ENCODE measurements around the gene POLRMT. TPM values are rescaled to one million over a fixed set of nuclear protein-coding genes. Genes with fewer than 3 reads are reported as not detected.
"Not testable (repeated sequence)": the region's sequence is repeated elsewhere in the genome, so short reads cannot be mapped to it uniquely, and the experiment has no call there.

POLRMT gene
- total RNA-seq, 2 donors from 2014 or later = 34.7 to 106 TPM

DNA sequence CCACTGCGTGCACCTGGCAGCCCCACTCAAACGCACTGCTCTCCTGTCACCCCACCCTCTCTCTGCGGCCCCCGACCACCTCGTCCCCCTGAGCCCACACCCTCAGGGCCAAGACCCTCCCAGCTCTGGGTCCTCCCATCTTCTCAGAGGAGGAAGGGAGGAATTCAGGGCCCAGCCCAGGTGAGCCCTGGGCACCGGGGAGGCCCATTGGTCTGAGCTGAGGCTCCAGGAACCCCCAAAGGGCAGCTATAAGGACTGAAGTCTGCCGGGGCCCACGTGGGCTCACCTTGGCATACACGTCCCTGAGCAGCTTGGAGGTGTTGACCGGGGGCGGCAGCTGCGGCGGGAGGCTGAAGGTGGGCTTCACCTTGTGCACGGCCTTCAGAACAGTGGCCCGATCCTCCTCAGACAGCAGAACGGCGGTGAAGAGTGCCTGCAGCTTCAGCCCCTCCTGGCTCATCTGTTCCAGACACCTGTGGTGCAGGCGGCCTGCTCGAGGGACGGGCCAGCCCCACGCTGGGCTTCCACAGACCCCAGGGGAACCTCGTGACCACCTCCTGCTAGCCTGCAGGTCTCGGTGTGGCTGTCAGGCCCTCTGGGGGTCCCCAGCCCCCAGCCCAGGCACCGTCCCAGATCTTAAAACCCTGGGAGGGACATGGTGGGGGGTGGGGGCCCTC, 8.8 kb downstream of the POLRMT start:
- intact Hi-C loops (cut with DNase I) = no loop called here
- DNase-seq (ENCODE audit: low spot score) = no peak
- Histone ChIP-seq H3K4me3 (no peak overlapping the region), H3K27ac (peak overlapping the region in 1 of 2 donors; percentile 3), H3K4me1 (replicated peaks) (no peaks in the 10 kb centered on the region), H3K36me3 (peaks cover 0 to 18% of the 10 kb centered on the region in 2 donors), H3K27me3 (replicated peaks; ENCODE audit: insufficient read depth) (no peaks in the 10 kb centered on the region), H3K9me3 (no peaks in the 10 kb centered on the region)
- 86% methylated on average over 24 of the region's 24 CpGs for WGBS
- TF ChIP-seq POLR2AphosphoS5 (IDR thresholded peaks at IDR 0.05) = no peak

DNA sequence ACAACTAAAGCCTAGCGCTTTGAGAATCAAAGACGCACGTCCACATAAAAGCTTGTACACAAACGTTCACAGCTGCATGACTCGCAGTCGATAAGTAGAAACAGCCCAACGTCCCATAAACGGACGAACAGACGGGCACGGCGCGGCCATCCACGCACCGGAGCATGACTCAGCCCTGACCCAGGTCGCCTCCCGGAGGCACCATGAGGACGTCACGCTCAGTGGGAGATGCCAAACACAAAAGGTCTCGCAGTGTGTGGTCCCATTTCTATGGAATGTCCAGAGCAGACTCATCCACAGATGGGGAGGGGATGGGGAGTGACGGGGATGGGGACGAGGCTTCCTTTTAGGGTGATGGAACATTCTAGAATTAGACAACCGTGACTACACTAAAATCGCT, 9.4 kb downstream of the POLRMT start:
- WGBS = 70% methylated on average over 24 of the region's 24 CpGs
- DNase-seq (ENCODE audit: low spot score) = no peak
- peaks cover 0 to 22% of the 10 kb centered on the region in 2 donors for H3K36me3 ChIP-seq
- TF ChIP-seq POLR2AphosphoS5 (IDR thresholded peaks at IDR 0.05) (no peak), POLR2A (IDR thresholded peaks at IDR 0.05) (no peak)
- TF ChIP-seq, protein P1, sequence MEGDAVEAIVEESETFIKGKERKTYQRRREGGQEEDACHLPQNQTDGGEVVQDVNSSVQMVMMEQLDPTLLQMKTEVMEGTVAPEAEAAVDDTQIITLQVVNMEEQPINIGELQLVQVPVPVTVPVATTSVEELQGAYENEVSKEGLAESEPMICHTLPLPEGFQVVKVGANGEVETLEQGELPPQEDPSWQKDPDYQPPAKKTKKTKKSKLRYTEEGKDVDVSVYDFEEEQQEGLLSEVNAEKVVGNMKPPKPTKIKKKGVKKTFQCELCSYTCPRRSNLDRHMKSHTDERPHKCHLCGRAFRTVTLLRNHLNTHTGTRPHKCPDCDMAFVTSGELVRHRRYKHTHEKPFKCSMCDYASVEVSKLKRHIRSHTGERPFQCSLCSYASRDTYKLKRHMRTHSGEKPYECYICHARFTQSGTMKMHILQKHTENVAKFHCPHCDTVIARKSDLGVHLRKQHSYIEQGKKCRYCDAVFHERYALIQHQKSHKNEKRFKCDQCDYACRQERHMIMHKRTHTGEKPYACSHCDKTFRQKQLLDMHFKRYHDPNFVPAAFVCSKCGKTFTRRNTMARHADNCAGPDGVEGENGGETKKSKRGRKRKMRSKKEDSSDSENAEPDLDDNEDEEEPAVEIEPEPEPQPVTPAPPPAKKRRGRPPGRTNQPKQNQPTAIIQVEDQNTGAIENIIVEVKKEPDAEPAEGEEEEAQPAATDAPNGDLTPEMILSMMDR (IDR thresholded peaks at IDR 0.05) = no peak
- intact Hi-C loops (cut with DNase I) = no loop called here
- H3K4me3 ChIP-seq = no peak overlapping the region
- H3K27me3 ChIP-seq (replicated peaks; ENCODE audit: insufficient read depth) = no peaks in the 10 kb centered on the region
- no peaks in the 10 kb centered on the region for H3K4me1 ChIP-seq (replicated peaks)
- H3K27ac ChIP-seq = peak overlapping the region in 1 of 2 donors; percentile 3
- H3K9me3 ChIP-seq = no peaks in the 10 kb centered on the region

DNA sequence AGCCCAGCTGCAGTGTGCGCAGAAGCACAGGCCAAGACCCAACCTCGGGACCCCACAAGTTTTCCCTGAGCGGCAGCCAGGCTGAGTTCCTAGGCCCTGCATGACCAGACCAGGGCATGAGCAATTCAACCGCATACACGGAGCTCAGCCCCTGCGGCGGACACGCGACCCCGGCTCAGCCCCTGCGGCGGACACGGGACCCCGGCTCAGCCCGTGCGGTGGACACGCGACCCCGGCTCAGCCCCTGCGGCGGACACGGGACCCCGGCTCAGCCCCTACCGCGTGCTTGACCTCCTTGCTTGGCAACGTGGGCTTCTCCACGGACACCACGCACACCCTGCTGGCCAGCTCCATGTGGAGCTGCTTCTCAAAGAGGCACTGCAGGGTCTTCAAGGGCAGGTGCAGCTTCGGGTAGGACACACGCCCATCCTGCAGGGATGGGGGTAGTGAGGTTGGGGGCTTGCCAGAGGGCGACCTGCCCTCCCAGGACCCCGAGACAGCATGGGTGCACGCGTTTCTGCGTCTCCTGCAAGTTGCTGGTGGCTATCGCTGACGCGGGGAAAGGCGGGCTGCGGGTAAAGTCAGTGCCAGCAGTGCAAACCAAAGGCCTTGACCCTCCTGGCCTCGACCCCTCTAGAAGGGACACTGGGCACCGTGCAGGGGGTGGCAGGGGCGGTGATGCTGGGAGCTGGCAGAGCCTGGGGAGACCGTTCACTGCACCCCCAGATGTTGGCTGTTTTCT, 10.0 kb downstream of the POLRMT start:
- no peak overlapping the region for H3K4me3 ChIP-seq
- no peak for DNase-seq (ENCODE audit: low spot score)
- peaks cover 0 to 22% of the 10 kb centered on the region in 2 donors for H3K36me3 ChIP-seq
- no peaks in the 10 kb centered on the region for H3K27me3 ChIP-seq (replicated peaks; ENCODE audit: insufficient read depth)
- no peak overlapping the region for H3K27ac ChIP-seq
- intact Hi-C loops (cut with DNase I) = no loop called here
- 93% methylated on average over 35 of the region's 44 CpGs for WGBS
- no peaks in the 10 kb centered on the region for H3K4me1 ChIP-seq (replicated peaks)
- TF ChIP-seq POLR2AphosphoS5 (IDR thresholded peaks at IDR 0.05) (no peak), POLR2A (IDR thresholded peaks at IDR 0.05) (no peak)
- TF ChIP-seq, protein P1 (IDR thresholded peaks at IDR 0.05) = no peak
- H3K9me3 ChIP-seq = no peaks in the 10 kb centered on the region

DNA sequence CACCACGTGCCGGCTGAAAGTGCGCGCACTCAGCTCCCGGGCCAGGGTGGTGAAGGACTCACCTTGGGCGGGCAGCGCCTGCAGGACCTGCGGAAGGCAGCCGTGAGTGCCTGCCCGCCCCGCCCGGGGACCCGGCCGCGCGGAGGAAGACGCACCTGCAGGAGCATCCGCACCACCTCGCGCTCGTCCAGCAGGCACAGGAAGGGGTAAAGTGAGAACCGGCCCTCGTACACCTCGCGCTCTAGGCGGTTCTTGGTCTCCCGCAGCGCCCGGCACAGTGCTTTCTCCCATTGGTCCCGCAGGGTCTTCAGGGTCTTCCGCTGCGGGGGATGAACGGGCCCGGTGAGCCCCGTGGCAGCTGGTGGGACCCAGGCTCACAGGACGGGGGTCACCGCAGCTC, 10.7 kb downstream of the POLRMT start:
- Histone ChIP-seq H3K27ac (no peak overlapping the region), H3K27me3 (replicated peaks; ENCODE audit: insufficient read depth) (no peaks in the 10 kb centered on the region), H3K9me3 (no peaks in the 10 kb centered on the region), H3K4me3 (no peak overlapping the region), H3K36me3 (peaks cover 0 to 22% of the 10 kb centered on the region in 2 donors), H3K4me1 (replicated peaks) (no peaks in the 10 kb centered on the region)
- WGBS = 94% methylated on average over 29 of the region's 37 CpGs
- intact Hi-C loops (cut with DNase I) = no loop called here
- TF ChIP-seq POLR2A (IDR thresholded peaks at IDR 0.05) (no peak), POLR2AphosphoS5 (IDR thresholded peaks at IDR 0.05) (no peak)
- TF ChIP-seq, protein P1 (IDR thresholded peaks at IDR 0.05) = no peak
- DNase-seq (ENCODE audit: low spot score) = no peak

DNA sequence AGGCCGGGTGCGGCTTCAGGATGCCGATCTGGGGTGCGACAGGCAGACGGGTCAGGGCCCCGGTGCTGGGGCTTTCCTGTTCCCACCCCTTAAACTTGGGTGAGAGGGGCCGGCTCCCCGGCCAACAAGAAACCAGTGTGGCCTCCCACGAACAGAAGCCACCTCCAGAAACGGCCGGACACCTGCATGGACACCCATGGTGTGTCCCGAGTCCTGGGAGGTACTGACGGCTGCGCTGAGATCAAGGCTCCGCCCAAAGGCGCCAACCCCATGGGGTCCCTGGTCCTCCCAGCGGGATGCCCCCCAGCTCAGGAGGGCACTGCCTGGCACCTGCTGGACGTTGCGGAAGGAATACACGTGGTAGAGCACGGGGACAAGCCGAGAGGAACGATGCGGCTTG, 11.5 kb downstream of the POLRMT start:
- peaks cover 0 to 22% of the 10 kb centered on the region in 2 donors for H3K36me3 ChIP-seq
- no peaks in the 10 kb centered on the region for H3K9me3 ChIP-seq
- no peaks in the 10 kb centered on the region for H3K27me3 ChIP-seq (replicated peaks; ENCODE audit: insufficient read depth)
- no peak overlapping the region for H3K27ac ChIP-seq
- no peak overlapping the region for H3K4me3 ChIP-seq
- intact Hi-C loops (cut with DNase I) = no loop called here
- TF ChIP-seq POLR2AphosphoS5 (IDR thresholded peaks at IDR 0.05) = no peak
- TF ChIP-seq, protein P1 (IDR thresholded peaks at IDR 0.05) = no peak
- H3K4me1 ChIP-seq (replicated peaks) = no peaks in the 10 kb centered on the region
- DNase-seq (ENCODE audit: low spot score) = no peak
- 91% methylated on average over 24 of the region's 24 CpGs for WGBS

DNA sequence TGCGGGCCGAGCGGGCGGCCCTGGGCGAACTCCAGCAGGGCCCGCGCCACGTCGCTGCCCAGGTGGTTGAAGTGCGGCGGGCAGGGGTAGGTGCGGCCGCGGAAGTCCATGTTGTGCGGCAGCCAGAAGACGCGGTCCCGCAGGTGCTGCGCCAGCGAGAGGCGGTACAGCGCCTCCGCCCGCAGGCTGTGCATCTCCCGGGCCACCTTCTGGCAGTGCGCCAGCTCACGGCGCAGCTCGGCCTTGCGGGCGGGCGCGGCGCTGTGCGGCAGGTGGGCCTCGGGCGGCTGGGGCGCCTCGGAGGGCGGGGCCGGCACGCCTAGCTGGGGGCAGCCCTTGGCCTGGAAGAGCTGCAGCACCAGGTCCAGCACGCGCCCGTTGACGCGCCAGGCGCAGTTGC, 12.1 kb downstream of the POLRMT start:
- DNase-seq (ENCODE audit: low spot score); H3K4me1 ChIP-seq (replicated peaks); H3K9me3 ChIP-seq; H3K4me3 ChIP-seq; H3K27ac ChIP-seq; H3K27me3 ChIP-seq (replicated peaks; ENCODE audit: insufficient read depth); intact Hi-C loops (cut with DNase I): not testable (repeated sequence)
- WGBS = 98% methylated on average over 45 of the region's 48 CpGs
- peaks cover 0 to 22% of the 10 kb centered on the region in 2 donors for H3K36me3 ChIP-seq

Measured in prostate gland (tissue), 2 donors.